IPS-NIHi7 (cell line): ENCODE data around the gene GPC3.

Experiments used
- DNase-seq: peaks from one replicate; pipeline ENCODE4 v3.0.0; 2012; ENCODE audit warnings: mixed read lengths; ENCODE audit errors: extremely low spot score

Gene GPC3

DNA sequence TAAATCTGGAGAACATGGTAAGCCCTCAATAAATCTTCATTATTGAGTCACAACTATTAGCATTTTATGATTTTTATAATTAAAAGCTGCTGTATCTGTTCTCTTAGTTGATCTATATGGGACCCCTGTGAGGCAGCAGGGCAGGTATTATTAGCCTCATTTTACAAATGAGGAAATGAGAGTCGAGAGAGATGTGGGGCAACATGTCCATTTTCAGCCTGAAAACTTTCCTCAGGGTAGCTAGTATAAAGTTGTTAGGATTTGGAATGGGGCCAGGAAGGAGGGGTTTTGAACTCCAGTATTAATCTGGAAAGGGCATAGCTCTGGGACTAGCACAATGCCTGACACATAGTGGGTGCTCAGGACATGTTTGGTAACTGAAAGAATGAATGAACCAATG, 378.4 kb downstream of the GPC3 start:
- no peak for DNase-seq

GRCh38 chrX:133604801-133605200, 380.6 kb downstream of the GPC3 start:
- DNase-seq: no peak

DNA sequence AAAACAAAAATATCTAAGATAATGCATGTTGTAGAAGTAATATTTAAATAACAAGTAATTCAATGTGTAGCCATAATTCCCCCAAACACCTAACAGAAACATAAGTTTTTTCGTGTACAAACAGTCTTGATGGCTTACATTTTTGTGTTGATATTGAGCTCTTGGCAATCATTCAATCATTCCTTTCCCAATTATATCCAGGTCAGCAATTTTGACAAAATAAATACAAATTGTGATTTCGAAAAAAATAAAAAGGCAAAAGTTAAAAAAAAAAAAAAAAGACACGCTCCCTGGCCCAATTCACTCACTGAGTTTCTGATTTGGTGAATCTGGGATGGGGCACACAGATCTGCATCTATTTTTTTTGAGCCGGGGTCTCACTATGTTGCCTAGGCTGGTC, 382.5 kb downstream of the GPC3 start:
- DNase-seq: no peak

DNA sequence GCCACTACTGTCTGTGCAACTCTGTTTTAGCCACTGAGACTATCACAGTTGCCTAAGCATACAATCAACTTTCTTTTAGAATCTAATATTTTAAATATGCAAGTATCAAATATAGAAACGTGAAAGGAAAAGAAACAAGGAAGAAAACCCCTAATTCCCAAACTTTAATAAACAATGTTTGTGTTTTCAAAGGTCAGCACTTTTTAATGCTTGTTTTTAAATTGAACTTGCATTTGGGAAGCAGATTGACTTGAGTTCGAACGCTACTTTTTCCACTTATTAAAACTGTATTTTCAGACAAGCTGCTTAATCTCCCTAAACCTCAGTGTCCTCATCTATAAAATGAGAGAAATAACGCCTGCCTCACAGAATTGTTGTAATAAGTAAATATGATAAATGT, 384.3 kb downstream of the GPC3 start:
- DNase-seq: no peak

DNA sequence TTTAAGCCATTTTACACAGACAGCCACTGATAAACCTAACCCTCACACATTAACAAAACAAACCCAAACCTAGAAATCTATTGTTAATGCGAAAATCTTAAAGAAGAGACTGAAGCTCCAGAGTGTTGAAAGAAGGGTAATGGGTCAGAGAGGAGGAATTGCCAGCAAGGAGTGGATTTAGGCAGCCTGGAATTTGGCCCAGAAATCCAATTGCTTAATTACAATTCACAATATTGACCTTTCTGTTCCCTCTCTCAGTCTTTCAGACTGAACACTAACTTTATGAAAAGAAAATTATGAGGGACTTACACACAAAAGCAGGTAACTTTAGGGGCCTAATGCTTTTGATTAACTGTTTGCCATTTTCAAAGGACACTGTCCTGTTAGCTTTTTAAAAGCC, 384.9 kb downstream of the GPC3 start:
- DNase-seq: no peak

GRCh38 chrX:133598601-133599335, 386.6 kb downstream of the GPC3 start:
- DNase-seq: no peak

- no peak for DNase-seq
Observed at GRCh38 chrX:133594156-133594555, 391.2 kb downstream of the GPC3 start.

GRCh38 chrX:133593531-133593930, 391.9 kb downstream of the GPC3 start:
- DNase-seq: no peak

DNA sequence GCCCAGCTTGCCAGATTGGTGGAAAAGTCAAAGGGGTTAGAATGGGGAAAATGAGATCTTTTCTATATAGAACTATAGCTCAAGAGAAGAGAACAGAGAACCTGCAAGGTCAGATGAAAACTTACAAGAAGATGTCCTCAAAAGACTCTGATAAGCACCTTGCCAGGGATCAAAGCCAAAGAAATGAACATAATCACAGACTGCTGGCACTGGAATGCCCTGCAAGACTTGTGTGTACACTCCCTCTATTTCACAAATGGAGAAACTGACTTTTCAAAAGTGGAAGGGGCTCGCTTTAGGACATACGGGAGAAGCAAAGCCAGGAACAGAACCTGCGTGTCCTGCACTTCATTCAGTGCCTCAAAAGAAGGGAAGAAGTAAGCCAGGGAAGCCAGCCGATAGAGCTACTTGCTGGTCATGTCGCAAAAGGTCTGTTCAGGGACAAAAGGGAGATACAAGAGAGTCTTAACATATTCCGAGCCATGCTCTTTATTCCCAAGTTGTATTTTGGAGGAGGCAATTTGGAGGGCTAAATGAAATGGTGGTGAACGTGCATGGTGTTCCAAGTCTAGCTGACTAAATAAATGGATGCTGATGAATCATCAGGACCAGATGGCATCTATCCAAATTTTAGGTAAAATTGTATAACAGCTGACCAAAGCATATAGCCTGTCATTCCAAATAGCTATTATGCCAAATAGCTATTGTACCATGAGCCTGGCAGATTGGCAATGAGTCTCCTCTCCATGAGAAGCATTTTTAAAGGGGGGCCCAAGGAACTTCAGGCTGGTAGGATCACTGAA, 394.5 kb downstream of the GPC3 start:
- DNase-seq: no peak

GRCh38 chrX:133588827-133589226, 396.6 kb downstream of the GPC3 start:
- no peak for DNase-seq

- no peak for DNase-seq
Observed at GRCh38 chrX:133587818-133588217, 397.6 kb downstream of the GPC3 start.

DNA sequence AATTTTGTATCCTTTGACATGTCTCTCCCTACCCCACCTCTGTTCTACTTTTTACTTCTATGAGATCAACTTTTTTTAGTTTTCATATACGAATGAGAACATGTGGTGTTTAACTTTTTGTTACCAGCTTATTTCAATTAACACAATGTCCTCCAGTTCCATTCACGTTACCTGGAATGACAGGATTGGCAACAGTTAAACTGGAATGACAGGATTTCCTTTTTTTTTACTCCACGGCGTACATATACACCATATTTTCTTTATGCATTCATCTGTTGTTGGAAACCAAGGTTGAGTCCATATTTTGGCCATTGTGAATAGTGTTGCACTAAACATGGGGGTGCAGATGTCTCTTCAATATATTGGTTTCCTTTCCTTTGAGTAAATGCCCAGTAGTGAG, 398.3 kb downstream of the GPC3 start:
- DNase-seq: no peak

DNA sequence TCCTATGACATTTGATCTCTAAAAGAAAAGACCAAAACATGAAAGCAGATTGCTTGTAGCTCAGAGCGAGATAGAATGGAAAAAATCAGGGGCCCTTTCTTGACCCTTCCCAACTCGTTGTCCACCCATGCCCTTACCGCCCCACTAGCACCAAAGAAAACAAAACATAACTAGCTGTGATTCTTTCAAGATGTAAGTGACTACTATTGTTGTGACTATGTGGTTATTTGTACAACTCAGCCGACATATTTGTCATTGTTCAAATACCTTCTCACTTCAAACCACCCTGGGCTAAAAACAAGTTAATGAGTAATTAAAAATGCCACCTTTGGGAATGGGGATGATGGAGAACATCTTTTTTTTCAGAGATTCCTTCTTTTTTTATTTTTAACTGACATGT, 399.0 kb downstream of the GPC3 start:
- no peak for DNase-seq

DNA sequence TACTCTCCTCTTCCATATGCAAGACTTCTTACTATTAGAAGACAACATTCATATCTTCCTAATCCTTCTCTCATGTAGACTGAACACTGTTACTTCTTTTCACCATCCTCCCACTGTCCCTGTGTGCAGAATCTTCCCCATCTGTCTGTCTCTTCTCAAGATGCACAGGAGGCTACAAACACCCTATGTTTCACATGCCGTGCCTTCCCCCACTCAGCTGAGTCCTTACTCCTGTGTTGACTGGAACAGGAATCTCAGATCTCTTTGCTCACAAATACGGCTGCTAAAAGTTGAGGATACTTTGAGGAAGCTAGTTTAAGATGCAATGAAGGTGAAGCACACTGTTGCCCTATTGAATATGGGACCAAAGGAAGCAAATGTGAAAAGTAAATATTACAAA, 401.6 kb downstream of the GPC3 start:
- DNase-seq: no peak

GRCh38 chrX:133580625-133581024, 404.8 kb downstream of the GPC3 start:
- DNase-seq: no peak

- no peak for DNase-seq
Observed at GRCh38 chrX:133579631-133580030, 405.8 kb downstream of the GPC3 start.

DNA sequence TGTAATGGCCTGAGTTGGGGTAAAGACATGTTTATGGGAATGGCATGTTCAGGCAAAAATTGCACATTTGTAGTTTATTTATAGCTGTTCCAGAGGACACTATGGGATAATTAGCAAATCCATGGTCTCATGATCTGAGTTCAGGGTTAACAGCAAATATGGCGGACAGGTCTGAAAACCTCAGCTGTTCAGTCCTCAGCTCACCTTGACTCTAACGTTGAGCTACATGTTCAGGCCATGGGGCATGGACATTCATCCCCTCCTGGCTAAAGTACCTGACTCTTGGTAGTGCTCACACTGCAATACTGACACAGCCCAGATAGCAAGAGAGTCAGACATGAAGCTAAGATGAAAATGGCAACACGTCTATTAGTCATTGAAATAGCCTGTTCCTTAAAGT, 408.5 kb downstream of the GPC3 start:
- no peak for DNase-seq

DNA sequence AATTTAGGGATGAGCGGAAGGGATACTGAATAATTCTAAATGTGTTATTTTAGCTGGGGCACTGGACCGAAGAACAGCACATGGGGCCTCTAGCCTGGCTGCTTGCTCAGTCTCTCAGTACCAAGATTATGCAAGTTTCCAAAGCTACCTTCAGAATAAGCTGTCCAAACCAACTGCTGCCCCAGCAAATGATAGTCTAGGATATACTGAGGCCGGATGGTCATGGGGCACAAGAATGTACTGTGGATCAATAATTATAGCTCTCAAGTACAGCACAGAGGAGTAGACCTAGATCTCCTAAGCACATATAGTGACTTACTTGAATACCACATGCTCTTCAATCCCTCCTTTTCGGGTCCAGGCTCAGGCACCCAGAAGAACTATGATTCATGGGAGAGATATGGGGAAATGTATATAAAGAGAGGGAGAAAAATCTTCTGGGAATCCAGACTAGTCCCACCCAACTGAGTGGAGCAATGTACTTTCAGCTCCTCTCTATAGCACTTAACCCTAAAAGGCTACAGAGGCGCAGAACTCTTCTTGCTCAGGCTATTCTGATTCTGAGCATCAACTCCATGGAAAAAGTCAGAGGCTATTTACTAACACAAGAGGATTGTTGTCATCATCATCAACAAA, 409.8 kb downstream of the GPC3 start:
- DNase-seq: no peak

- no peak for DNase-seq
Observed at GRCh38 chrX:133574716-133575115, 410.7 kb downstream of the GPC3 start.

GRCh38 chrX:133570549-133570948, 414.8 kb downstream of the GPC3 start:
- DNase-seq: no peak

DNA sequence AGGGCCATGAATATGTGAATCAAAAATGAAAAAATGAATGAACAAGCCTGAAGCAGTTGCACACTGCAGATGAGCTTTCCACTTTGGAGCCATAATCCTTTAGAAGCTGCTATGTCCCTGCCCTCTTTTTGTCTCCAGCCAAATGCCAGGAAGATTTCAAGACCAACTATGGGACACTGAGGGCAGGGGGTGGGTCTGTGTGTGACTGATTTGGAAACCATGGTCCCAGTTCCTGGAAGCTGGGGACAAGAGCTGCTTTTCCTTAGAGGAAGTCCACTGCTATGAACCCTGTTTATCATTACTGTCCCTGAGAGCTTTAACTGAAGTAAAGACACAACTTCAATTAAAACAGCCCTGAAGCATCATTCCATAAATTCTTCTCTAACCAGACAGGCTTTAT, 416.2 kb downstream of the GPC3 start:
- no peak for DNase-seq

GRCh38 chrX:133568109-133568508, 417.3 kb downstream of the GPC3 start:
- DNase-seq: no peak

- DNase-seq: no peak
Observed at GRCh38 chrX:133566876-133567275, 418.5 kb downstream of the GPC3 start.
